Left ventricle myocardium superior (tissue), 1 donor: Measurements from ENCODE around the gene KRT80. TPM values are rescaled to one million over a fixed set of nuclear protein-coding genes. Genes with fewer than 3 reads are reported as not detected.
"Not testable (repeated sequence)": the region's sequence is repeated elsewhere in the genome, so short reads cannot be mapped to it uniquely, and the experiment has no call there.

Experiments used
- ATAC-seq: fragments of 200-7000 bp; cut with Tn5 transposase; one replicate; pipeline ENCODE4 v1.9.1; 2020; ENCODE audit warnings: mild to moderate bottlenecking, moderate library complexity
- DNase-seq: peaks from one replicate; pipeline ENCODE4 v3.0.0-alpha.2; 2020
- intact Hi-C: fragments of 100-400 bp; cut with micrococcal nuclease; formaldehyde crosslinking; loops from one replicate; pipeline ENCODE4 v1.11.0; 2022
- long read RNA-seq: library from polyadenylated mRNA; unstranded; transcript quantifications from one replicate; pipeline ENCODE4 v2.0.0, GENCODE V29; 2021
- total RNA-seq: library from RNA; stranded (reverse); fragmentation: NEBNext Ultra II Directional; extraction: Animal tissue kit (Norgen Biotek cat#: 25700); gene quantifications from one replicate; pipeline ENCODE4 v1.2.1, GENCODE V29; 2021
- donor health status: DM: no; HTN: yes; CAD: no; lungs with severe emphysema.

The KRT80 gene
- total RNA-seq: not detected
- long read RNA-seq: 0 reads

- intact Hi-C loops: no loop called here
- peak; percentile 94 for ATAC-seq
- DNase-seq: peak; percentile 87
Observed at GRCh38 chr12:52191841-52192791, at the start of gene KRT80. TSS of gene KRT80 (minus strand) at chr12:52192014. CDS start at chr12:52191902, 112 bp downstream.

- no peak for DNase-seq
- no peak for ATAC-seq
- intact Hi-C loops: no loop called here
Observed at GRCh38 chr12:52241205-52241842, 49.5 kb upstream of the KRT80 start.

- ATAC-seq, intact Hi-C loops, DNase-seq: not testable (repeated sequence)
Observed at GRCh38 chr12:52240247-52240646, 48.4 kb upstream of the KRT80 start.

GRCh38 chr12:52239767-52240166 lies 48.0 kb upstream of the KRT80 start:
- DNase-seq: no peak
- ATAC-seq: no peak
- intact Hi-C loops: no loop called here

- intact Hi-C loops: no loop called here
- no peak for ATAC-seq
- DNase-seq: no peak
Observed at GRCh38 chr12:52238916-52239646, 47.3 kb upstream of the KRT80 start.

GRCh38 chr12:52238207-52238840 lies 46.5 kb upstream of the KRT80 start:
- intact Hi-C loops: no loop called here
- DNase-seq (no peak), ATAC-seq (no peak)

- DNase-seq: no peak
Observed at GRCh38 chr12:52236386-52237050, 44.7 kb upstream of the KRT80 start.

GRCh38 chr12:52235822-52236361 lies 44.1 kb upstream of the KRT80 start:
- intact Hi-C loops: no loop called here
- no peak for ATAC-seq
- DNase-seq: no peak

More at GRCh38 chr12:52236386-52237050, 44.7 kb upstream of the KRT80 start:
- intact Hi-C loops: no loop called here
- ATAC-seq: no peak

GRCh38 chr12:52235001-52235764 lies 43.4 kb upstream of the KRT80 start:
- intact Hi-C loops: no loop called here
- no peak for DNase-seq
- ATAC-seq: no peak

GRCh38 chr12:52234223-52234810 lies 42.5 kb upstream of the KRT80 start:
- intact Hi-C loops: no loop called here
- ATAC-seq (no peak), DNase-seq (no peak)

- no peak for ATAC-seq
- intact Hi-C loops: no loop called here
- no peak for DNase-seq
Observed at GRCh38 chr12:52233462-52234207, 41.8 kb upstream of the KRT80 start.

GRCh38 chr12:52232674-52233461 lies 41.1 kb upstream of the KRT80 start, which contains the start of gene KRT7:
TSS of gene KRT7 (plus strand) at chr12:52233243. CDS start at chr12:52233297, 54 bp downstream.
- ATAC-seq (no peak), DNase-seq (no peak)
- intact Hi-C loops: no loop called here

- no peak for ATAC-seq
- no peak for DNase-seq
- intact Hi-C loops: no loop called here
Observed at GRCh38 chr12:52232203-52232673, 40.4 kb upstream of the KRT80 start.

- DNase-seq: no peak
- intact Hi-C loops: no loop called here
- no peak for ATAC-seq
Observed at GRCh38 chr12:52231305-52232202, 39.7 kb upstream of the KRT80 start.
